H7 (cell line): Measurements from ENCODE around the gene TCF19. TPM values are rescaled to one million over a fixed set of nuclear protein-coding genes. Genes with fewer than 3 reads are reported as not detected.

ENCODE experiments used
- DNase-seq: peaks from one replicate; pipeline ENCODE4 v3.0.0; 2012
- H3K27me3 ChIP-seq: 2 replicates; pipeline ENCODE4 v1.6.0; 2011; ENCODE audit warnings: mild to moderate bottlenecking, low read length; ENCODE audit not compliant: control insufficient read depth, insufficient read depth
- H3K36me3 ChIP-seq: replicated peaks from 2 replicates; pipeline ENCODE4 v1.5.1; 2011; ENCODE audit warnings: low read length; ENCODE audit not compliant: control insufficient read depth, insufficient read depth
- H3K4me3 ChIP-seq: 2 replicates; pipeline ENCODE4 v1.5.1; 2011; ENCODE audit warnings: low read depth, mild to moderate bottlenecking, control low read depth, low read length, moderate library complexity; ENCODE audit not compliant: insufficient read depth
- total RNA-seq: library from RNA; depleted of rRNA; stranded (reverse); fragments of >200 nt; shearing (Covaris generic); gene quantifications from 2 replicates; pipeline ENCODE4 v1.2.3, GENCODE V29; 2014

The TCF19 gene
- total RNA-seq, 1 experiment from 2014 or later: 26.8 TPM

- no peaks in the 10 kb centered on the region for H3K36me3 ChIP-seq
- DNase-seq: peak; percentile 32
These were observed 35.3 kb upstream of the TCF19 start for GRCh38 chr6:31122791-31123706.

GRCh38 chr6:31125162-31125561 lies 33.2 kb upstream of the TCF19 start:
- Histone ChIP-seq H3K27me3 (no peaks in the 10 kb centered on the region), H3K36me3 (no peaks in the 10 kb centered on the region), H3K4me3 (no peak overlapping the region)
- DNase-seq: peak; percentile 51

More at GRCh38 chr6:31122791-31123706, 35.3 kb upstream of the TCF19 start:
- H3K27me3 ChIP-seq: no peaks in the 10 kb centered on the region
- H3K4me3 ChIP-seq: no peak overlapping the region

GRCh38 chr6:31125586-31126363 lies 32.6 kb upstream of the TCF19 start:
- H3K36me3 ChIP-seq: no peaks in the 10 kb centered on the region
- no peaks in the 10 kb centered on the region for H3K27me3 ChIP-seq
- no peak for DNase-seq
- H3K4me3 ChIP-seq: no peak overlapping the region

GRCh38 chr6:31126396-31127175 lies 31.8 kb upstream of the TCF19 start:
- Histone ChIP-seq H3K27me3 (no peaks in the 10 kb centered on the region), H3K4me3 (no peak overlapping the region), H3K36me3 (no peaks in the 10 kb centered on the region)
- DNase-seq: no peak

GRCh38 chr6:31128093-31128676 lies 30.2 kb upstream of the TCF19 start:
- DNase-seq: peak; percentile 89
- no peaks in the 10 kb centered on the region for H3K36me3 ChIP-seq
- H3K27me3 ChIP-seq: no peaks in the 10 kb centered on the region
- no peak overlapping the region for H3K4me3 ChIP-seq

- no peak overlapping the region for H3K4me3 ChIP-seq
- no peaks in the 10 kb centered on the region for H3K27me3 ChIP-seq
- H3K36me3 ChIP-seq: no peaks in the 10 kb centered on the region
- no peak for DNase-seq
These were observed 29.3 kb upstream of the TCF19 start for GRCh38 chr6:31129130-31129529.

GRCh38 chr6:31130751-31131150 lies 27.6 kb upstream of the TCF19 start:
- Histone ChIP-seq H3K27me3 (no peaks in the 10 kb centered on the region), H3K4me3 (no peak overlapping the region), H3K36me3 (no peaks in the 10 kb centered on the region)
- DNase-seq: no peak

- no peaks in the 10 kb centered on the region for H3K36me3 ChIP-seq
- no peak overlapping the region for H3K4me3 ChIP-seq
- DNase-seq: peak; percentile 41
- no peaks in the 10 kb centered on the region for H3K27me3 ChIP-seq
These were observed 26.8 kb upstream of the TCF19 start for GRCh38 chr6:31131595-31131994.

- no peaks in the 10 kb centered on the region for H3K27me3 ChIP-seq
- DNase-seq: no peak
- H3K4me3 ChIP-seq: no peak overlapping the region
- no peaks in the 10 kb centered on the region for H3K36me3 ChIP-seq
These were observed 25.6 kb upstream of the TCF19 start for GRCh38 chr6:31132806-31133205.

GRCh38 chr6:31135710-31136109 lies 22.7 kb upstream of the TCF19 start:
- Histone ChIP-seq H3K36me3 (no peaks in the 10 kb centered on the region), H3K27me3 (no peaks in the 10 kb centered on the region), H3K4me3 (no peak overlapping the region)
- no peak for DNase-seq

GRCh38 chr6:31138982-31139381 lies 19.4 kb upstream of the TCF19 start, which contains the start of gene PSORS1C2:
PSORS1C2 (minus strand) TSS chr6:31139066; CDS start chr6:31139026, 40 bp downstream.
- no peak for DNase-seq
- Histone ChIP-seq H3K4me3 (no peak within 1 kb of the TSS), H3K27me3 (no peaks in the 10 kb centered on the region), H3K36me3 (peaks cover 8% of the 10 kb centered on the region)

- Histone ChIP-seq H3K36me3 (peaks cover 10% of the 10 kb centered on the region), H3K4me3 (no peak overlapping the region), H3K27me3 (no peaks in the 10 kb centered on the region)
- DNase-seq: peak; percentile 87
These were observed 18.8 kb upstream of the TCF19 start for GRCh38 chr6:31139599-31139998.

- peaks cover 18% of the 10 kb centered on the region for H3K36me3 ChIP-seq
- H3K4me3 ChIP-seq: no peak overlapping the region
- no peak for DNase-seq
- no peaks in the 10 kb centered on the region for H3K27me3 ChIP-seq
These were observed 17.7 kb upstream of the TCF19 start for GRCh38 chr6:31140643-31141042.

- Histone ChIP-seq H3K36me3 (peaks cover 18% of the 10 kb centered on the region), H3K4me3 (no peak overlapping the region), H3K27me3 (no peaks in the 10 kb centered on the region)
- DNase-seq: no peak
These were observed 16.0 kb upstream of the TCF19 start for GRCh38 chr6:31142361-31142761.
